ENCODE data around the gene PPP6R1.
A peak's percentile ranks its signal among the peaks of the same experiment; 100 is the strongest.
"Not testable (repeated sequence)": the region's sequence is repeated elsewhere in the genome, so short reads cannot be mapped to it uniquely, and the experiment has no call there.

The PPP6R1 gene

DNA sequence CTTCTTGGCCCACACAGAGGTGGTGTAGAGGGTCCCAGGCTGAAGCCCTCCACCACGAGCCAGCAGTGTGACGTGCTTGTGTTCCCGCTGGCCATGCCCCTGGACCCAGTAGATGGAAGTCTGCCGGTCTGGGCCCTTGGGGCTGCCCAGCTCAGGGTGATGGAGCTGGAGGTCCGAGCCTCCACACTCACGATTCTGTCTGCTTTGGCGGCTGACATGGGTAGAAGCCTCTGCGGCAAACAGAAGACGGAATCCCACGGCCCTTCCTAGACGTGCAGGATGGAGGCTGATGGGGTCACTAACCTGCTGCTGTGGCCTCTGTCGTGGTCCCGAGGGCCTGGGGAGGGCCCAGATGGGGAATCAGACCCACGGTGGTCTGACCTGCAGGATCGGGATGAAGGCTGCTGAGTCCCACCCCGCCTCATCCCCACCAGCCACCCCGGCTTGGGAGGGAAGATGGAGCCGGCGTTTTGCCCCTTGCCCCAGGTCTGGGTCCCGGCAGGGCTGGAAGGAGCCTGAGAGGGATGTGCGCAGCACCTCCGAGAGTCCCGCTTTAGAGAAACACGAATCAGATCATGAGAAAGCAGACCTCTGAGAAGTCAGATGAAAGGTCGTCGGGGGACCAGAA lies 34.7 kb downstream of the PPP6R1 start:
- DNase-seq = no peak

DNA sequence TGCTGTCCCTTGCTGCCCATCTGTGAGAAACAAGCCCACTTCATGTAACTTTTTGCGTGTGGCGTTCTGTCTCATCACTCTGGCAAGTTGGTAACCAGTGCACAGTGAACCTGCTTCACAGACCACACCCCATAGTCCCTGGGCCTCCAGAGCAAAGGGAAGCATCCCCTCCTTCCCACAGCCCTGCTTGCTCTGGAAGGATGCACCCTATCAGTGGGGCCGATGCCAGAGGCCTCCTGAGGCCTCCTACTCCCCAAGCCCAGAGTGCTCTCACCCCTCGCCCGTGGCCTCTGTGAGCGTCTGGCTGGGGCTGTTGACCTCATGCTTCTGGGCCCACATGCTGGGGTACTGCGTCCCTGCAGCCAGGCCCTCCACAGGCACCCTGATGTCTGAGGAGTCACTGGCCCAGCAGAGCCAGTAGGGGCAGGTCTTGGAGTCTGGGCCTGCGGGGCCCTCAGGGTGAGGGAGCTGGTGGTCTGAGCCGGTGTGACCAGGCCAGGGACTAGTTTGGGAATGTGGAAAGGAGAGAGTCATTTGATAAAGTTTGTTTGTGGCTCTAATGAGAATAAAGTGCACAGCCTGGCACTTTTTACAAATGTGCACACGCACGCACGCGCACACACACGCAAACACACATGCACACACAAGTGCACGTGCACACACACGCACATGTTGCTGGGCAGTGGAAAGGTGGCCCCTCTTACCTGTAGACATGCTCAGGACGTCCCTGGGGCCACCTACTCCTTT lies 35.4 kb downstream of the PPP6R1 start:
- no peak for DNase-seq

DNA sequence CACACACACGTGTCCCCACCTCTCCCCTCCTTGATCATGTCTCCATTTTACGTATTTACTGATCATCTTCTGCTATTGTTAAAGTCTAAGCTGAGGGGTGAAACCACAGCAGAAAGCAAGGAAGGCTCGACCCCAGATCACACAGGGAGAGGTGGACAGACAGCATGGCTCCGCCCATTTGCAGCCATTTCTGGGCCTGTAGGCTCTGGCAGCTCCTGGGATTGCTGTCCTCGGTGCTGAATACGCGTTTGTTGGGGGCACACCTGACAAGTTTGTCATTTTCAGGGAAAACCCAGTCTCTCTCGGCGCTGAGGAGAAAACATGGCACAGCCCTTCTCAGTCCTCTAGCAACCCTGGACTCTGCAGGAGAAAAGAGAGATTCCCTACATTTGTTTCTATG lies 38.3 kb downstream of the PPP6R1 start:
- no peak for DNase-seq

DNA sequence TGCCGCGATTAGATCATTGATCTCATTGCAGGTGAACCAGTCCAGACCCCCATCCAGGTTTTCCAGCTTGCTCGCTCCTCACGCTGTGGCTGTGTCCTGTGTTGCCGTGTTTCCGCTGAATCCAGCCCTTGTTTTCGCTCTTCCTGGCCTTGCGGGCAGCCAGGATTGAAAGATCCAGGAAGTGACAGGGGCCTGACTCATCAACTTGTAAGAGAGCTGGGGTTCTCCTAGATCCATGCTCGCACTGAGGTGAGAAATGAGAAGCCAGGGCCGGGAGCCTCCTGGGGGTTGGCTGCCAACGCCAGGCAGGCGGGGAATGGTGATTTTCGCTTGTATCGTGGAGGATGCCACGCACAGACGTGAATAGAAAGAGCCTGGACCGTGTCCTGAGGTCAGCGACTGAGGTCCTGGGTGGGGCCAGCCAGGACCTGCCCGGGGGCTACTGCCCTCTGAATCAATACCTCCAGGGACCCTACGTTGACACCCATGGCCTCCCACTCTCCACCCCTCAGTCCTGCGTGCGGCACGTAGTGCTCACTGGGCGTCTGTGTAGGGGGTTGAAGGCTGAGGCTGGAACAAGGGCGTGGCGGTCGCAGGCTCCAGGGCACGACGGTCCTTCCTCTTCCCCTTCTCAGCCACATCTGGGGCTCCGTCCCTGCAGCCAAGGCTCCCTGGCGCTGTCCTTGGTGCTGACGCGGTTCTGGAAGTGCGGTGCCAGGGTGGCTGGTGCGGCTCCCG lies 42.2 kb downstream of the PPP6R1 start:
- peak; percentile 100 for DNase-seq

DNA sequence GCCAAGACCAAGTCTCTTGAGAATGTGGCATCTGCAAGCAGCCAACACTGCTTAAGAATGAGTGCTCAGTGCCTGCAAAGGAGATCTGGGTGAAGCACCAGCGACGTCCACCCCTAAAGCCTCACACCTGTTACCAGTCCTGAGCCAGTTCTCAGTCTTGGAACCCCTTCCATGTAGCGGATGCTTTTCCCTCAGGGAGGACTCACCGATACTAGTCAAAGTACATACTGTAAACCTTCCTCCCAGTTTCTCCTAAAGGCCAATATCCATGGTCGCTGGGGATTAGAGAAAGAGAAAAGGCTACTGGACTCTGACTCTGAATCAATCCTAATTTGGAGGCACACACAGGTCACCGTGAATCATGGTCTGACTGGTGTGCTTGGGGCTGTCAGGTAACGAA lies 45.3 kb downstream of the PPP6R1 start:
- DNase-seq = no peak

DNA sequence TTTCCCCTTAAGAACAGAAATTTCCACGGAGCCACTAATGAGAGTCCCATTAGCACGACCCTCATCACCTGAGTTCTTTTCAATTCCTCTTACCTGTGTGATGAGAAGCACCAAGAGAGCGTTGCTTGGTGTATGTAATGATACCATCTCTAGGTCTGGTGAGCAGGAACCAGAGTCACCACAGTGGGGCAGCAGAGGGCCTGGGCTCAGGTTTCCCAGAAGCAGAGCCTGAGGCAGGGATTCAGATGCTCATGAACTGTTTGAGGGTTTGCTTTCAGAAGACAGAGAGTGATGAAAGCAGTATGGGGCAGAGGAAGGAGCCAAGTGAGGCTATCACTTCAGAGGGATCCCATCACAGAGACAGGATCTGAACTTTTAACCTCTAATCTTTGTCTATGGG lies 46.4 kb downstream of the PPP6R1 start:
- DNase-seq = no peak

DNA sequence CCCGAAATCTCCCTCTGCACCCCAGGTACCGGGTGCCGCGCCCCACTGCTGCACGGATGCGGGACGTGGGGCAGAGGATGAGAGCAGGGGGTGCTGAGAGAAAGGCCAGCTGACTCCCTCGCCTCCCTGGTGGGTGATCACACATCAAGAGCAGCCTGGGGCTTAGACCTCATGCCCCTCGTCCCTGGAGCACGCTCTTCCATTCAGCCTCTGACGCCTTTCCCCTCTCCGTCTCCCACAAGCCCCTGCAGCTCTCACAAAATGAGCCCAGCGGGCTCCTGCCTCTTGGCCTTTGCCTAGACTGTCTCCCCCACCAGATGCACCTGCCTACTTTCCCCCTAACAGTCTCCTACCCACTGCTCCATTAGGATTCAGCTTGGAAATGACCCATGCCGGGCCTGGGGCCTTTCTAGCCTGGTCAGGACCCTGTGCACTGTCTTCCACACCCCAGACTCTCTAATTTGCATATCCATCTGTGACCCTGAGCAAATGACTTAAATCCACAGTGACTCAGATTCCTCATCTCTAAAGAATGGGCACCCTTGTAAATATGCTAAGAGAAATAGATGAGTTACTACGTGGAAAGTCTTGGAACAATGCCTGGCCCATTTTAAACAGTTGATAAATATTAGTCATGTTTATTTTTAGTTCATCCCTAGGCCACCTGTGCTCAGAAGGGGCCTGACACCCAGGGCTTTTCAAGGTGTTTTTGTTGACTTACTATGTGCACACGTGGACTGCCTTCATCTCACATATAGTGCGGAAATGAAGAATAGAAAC lies 48.9 kb downstream of the PPP6R1 start:
- DNase-seq = peak; percentile 98

DNA sequence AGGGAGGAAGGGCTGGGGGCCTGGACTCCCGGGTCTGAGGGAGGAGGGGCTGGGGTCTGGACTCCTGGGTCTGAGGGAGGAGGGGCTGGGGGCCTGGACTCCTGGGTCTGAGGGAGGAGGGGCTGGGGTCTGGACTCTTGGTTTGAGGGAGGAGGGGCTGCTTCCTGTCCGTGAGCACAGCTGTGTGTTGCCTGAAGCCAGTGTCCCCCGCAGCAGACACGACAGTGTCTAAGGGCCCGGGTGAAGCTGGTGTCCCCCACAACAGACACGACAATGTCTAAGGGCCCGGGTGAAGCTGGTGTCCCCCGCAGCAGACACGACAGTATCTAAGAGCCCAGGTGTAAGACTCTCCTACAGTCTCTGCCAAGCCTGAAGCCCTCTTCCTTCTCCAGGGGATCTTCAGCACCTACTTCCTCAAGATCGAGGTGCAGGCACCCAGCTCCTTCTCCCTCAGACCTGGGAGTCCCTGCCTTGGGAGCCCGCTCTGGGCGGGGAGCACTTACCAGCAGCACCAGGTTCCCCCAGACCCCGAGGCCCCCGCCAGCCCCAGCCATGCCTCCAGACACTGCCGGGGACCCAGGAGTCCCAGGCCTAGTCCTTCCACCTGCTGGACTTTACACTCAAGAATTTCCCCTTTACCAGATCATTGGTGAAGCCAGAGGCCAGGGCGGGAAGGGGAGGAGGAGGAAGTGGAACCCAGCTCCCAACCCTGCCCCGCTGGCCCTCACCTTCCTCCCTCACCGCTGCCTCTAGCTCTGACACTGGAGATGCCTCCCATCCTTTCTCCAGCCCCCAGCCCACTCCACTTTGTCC lies 49.7 kb downstream of the PPP6R1 start, which contains the start of gene PTPRH:
Gene PTPRH (minus strand): TSS at position 622 of the 813 bp plus-strand sequence. CDS start 68 bp downstream, at position 554.
- DNase-seq = no peak

DNA sequence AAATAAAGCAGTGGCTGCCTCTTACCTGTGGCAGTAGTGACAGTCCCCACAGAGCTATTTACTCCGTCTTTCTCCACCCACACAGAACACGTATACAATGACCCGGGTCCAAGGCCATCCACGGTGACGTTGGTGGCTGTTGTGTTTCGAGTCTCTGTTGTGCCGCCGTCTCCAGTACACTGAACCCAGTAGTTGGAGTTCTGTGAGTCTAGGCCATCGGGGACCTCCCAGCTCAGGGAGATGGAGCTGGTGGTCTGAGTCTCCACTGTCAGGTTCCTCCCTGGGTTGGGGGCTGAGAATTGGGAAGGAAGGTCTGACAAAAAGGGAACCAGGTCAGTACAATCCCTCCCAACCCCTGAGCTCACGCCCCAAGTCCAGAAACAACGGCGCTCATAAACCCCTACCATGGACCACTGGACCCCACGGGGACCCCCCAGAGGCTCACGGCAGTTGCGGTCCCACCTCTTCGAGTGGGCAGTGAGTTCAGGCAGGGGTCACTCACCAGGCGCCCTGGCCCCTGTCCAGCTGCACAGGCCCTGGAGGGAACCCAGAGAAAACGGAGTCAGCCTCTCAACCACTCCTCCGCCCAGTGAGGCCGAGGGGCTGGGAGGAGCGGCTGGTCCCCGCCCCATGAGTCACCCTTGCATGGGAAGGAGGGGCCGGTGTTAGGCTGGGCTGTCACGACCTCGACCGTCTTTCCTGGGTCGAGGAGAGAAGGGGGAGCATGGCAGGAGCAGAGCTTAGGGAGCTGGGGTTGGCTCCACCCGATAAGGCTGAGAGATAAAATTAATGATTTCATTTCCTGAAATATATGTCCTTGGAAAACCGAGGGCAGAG lies 51.9 kb downstream of the PPP6R1 start:
- DNase-seq = peak; percentile 89

DNA sequence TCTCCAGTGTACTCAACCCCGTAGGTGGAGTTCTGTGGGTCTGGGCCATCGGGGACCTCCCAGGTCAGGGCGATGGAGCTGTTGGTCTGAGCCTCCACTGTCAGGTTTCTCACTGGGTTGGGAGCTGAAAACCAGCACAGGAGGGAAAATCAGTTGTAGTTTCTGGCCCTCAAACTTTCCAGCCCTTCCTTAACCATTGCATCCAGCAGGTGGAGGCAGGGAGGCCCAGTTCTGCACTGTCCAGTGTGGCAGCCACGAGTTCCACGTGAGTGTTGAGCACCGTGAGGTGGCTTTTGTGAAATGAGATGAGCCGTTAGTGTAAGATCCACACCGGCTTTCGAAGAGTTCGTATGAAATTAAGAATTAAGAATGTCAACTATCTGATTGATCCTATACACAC lies 56.6 kb downstream of the PPP6R1 start:
- not testable (repeated sequence) for DNase-seq

DNA sequence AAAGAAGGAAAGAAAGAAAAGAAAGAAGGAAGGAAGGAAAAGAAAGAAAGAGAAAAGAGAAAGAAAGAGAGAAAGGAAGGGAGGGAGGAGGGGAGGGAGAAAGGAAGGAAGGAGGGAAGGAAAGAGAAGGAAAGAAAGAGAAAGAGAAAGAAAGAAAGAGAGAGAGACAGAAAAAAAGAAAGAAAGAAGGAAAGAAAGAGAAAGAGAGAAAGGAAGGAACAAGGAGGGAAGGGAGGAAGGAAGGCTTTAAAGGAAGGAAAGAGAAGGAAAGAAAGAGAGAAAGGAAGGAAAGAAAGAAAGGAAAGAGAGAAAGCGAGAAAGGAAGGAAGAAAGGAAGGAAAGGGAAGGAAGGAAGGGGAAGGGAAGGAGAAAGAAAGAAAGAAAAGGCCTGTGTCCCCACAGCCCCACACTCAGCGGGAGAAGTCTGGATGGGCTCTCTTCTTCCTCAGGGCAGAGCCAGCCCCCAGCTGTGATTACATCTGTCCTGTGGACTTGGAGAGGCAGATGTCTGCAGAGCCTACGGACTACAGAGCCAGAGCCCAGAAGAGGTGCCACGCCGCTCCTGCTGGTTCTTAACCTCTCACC lies 59.1 kb downstream of the PPP6R1 start:
- DNase-seq = no peak

DNA sequence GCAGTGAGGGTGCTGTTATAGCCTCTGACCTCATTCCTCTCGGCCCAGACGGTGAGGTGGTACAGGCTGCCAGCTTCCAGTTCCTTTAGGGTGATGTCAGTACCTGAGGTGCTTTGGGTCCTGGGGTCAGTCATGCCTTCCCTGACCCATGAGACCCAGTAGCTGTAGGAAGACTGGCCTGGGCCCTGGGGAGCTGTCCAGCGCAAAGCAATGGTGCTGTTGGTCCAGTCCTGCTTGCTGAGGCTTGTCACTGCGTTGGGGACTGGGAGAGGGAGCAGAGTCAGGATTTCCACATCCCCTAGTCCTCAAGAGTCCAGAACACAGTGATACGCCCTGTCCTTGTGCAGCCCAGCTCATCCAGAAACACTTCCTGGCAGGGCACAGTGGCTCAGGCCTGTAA lies 60.2 kb downstream of the PPP6R1 start:
- no peak for DNase-seq

DNA sequence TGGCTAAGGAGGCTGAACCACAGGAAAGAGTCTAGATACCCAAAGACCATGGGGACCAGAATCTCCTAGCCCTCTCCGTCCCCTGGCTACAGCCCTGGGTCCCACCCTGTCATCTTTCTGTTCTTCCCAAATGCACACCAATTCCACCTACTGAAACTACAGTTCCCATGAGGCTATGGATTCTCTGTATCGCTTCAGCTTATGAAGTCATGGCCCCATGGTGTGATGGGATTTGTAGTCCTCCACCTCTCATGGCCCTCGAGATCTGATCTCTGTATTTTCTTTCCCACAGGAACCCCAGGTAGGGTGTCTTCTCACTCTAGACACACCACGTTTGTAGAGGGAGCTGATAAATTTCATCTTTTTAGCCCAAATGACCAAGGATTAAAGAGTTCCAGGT lies 61.3 kb downstream of the PPP6R1 start:
- DNase-seq = no peak

DNA sequence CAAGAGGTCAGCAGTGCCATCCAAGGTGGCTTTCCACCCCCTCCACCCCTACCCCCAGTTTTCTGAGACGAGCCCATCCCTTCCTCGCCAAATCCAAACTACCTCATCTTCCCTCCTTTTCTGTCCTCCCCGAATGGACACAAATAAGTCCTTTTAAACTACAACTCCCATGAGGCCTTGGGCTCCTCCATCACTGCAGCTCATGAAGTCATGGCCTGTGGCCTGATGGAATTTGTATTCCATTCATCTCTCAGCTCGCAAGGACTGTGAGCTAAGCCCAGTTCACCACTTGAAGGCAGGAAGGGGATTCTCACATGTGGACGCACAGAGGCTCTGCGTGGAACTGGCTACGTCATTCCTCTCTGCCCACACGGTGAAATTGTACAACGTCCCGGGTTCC lies 62.0 kb downstream of the PPP6R1 start:
- no peak for DNase-seq

DNA sequence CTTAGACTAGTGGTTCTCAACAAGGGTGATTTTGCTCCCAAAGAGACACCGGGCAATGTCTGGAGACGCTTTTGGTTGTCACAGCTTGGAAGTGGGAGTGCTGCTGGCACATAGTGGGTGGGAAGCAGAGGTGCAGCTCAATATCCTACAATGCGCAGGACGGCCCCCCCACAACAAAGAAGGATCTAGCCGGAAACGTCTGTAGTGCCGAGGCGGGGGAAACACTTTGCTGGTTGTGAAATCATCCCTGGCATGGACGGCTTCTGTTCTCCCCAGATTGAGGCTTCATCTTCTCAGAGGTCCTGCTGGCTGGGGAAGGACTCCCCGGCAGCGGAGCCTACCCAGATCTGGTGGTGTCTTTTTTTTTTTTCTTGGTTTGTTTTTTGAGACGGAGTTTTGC lies 65.3 kb downstream of the PPP6R1 start:
- DNase-seq = no peak

DNA sequence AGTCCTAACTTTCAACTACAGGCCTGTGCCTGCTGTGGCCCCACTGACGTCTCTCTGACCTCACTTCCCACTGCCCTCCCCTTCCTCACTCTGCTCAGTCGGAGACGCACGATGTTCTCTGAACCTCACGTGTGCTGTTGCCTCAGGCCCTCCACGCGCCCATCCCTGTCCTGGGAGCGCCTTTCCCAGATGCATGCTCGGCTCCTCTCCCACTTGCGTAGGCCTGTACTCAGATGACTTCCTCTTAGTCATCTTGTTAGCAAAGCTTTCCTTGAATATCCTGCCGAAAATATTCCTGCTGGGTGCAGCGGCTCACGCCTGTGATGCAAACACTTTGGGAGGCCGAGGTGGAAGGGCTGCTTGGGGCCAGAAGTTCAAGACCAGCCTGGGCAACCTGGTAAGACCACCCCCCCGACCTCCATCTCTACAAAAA lies 69.4 kb downstream of the PPP6R1 start:
- DNase-seq = peak; percentile 98

DNA sequence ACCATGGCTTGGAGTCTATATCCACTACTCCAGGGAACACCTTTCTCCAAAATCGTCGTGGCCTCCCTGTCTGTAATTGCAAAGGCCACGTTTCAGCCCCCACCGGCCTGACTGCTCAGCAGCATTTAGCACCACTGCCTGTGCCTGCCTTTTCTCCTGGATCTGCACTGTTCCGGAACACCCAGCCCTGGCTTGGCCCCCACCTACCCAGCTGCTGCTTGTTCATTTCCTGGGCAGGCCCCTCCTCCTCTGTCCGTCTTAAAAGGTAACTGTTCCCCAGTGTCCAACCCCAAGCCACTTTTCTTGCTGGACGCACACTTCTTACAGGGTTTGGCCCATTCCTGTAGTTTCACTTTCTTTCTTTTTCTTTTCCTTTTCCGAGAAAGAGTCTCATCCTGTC lies 70.2 kb downstream of the PPP6R1 start:
- no peak for DNase-seq

DNA sequence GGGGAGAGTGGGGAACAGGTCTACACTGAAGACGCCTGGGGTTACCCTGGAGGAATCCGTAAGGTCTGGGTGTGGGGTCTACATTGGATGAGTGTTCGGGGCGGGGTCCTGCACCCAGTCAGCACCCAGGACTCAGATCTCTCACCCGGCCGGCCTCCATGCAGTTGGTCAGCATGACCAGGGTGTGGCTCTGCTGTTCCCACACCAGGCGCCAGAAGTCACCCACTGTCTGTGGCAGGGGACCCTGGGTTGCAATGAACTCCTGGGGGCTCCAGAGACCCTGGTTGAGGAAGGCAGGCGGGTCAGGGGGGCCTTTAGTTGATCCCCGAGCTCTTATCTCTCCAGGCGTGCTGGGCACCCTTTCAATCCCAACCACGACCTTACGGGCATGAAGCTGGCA lies 72.7 kb downstream of the PPP6R1 start:
- no peak for DNase-seq

DNA sequence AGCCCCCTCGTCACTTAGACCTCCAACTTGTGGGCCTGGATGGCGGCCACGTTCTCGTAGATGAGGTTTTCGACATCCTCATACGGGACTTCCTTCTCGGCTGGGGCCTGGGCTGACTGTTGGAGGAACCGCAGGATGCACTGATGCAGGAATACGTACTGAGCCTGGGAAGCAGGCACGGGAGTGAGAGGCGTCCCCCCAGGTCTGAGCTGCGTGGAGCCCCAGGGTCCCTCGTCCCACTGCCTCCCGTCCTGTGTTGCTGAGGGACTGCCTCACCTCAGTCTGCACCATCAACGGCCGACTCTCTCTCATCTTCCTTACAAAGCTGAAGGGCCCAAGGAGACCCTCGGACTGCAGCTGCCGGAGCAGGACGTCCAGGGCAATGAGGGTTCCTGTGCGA lies 77.1 kb downstream of the PPP6R1 start:
- no peak for DNase-seq

Measured in HCEC 1CT (cell line).